NB4 (cell line): ENCODE data around the gene ZNF366.

Experiments
- DNase-seq: peaks from one replicate; pipeline ENCODE4 v3.0.0; 2010; ENCODE audit warnings: low read depth
- H3K4me3 ChIP-seq: one replicate; pipeline ENCODE4 v1.5.1; 2011; ENCODE audit warnings: mild to moderate bottlenecking, low read depth, low read length, moderate library complexity
- MYC ChIP-seq: IDR thresholded peaks from 2 replicates; pipeline ENCODE4 v1.6.1; 2011; ENCODE audit warnings: low read depth, low read length
- POLR2A ChIP-seq: IDR thresholded peaks from 2 replicates; pipeline ENCODE4 v1.6.1; 2011; ENCODE audit warnings: mild to moderate bottlenecking; ENCODE audit not compliant: insufficient read length; ENCODE audit errors: extremely low read depth
- TF ChIP-seq, protein P1 (sequence below): IDR thresholded peaks from 2 replicates; pipeline ENCODE4 v1.6.1; 2011; ENCODE audit warnings: low read depth, low read length
- TF ChIP-seq, protein P2 (sequence below): IDR thresholded peaks from one replicate; pipeline ENCODE4 v1.5.1; 2012; ENCODE audit warnings: low read depth, low read length

ZNF366 gene

DNA sequence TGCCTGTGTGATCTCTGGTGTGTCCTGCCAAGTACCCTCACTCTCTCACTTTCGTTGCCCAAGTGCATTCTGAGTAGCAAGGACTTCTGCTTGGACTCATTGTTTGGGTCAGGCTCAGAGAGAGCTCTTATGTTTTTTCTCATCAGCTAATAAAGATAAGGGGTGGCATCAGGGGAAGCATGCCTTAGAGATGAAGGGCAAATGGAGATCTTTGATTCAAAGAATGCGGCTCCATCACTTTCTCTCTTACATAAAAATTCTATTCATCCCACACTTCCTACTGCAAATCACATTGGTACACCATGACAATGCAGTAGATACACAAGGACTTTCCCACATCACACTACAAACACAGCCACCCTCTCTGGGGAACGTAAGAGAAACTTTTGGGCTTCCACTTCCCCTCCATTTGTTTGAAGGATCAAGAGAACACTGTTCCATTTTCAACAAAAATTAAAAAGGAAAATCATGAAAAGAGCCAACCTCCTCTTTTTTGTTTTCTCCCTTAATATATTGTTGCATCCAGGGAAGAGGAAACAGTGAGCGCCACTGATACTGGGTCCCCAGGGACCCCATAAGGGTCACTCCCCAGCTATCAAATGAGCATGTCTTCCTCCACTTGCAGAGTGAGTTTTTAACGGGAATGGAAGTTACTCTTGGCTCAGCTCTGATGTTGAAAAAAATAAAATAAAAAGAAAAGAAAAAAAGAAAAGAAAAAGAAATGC lies 73.0 kb downstream of the ZNF366 start:
- H3K4me3 ChIP-seq, result no peak overlapping the region
- peak; percentile 58 for DNase-seq
- TF ChIP-seq, protein P1, sequence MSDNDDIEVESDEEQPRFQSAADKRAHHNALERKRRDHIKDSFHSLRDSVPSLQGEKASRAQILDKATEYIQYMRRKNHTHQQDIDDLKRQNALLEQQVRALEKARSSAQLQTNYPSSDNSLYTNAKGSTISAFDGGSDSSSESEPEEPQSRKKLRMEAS, result no peak
- TF ChIP-seq POLR2A (no peak), MYC (no peak)
- TF ChIP-seq, protein P2, sequence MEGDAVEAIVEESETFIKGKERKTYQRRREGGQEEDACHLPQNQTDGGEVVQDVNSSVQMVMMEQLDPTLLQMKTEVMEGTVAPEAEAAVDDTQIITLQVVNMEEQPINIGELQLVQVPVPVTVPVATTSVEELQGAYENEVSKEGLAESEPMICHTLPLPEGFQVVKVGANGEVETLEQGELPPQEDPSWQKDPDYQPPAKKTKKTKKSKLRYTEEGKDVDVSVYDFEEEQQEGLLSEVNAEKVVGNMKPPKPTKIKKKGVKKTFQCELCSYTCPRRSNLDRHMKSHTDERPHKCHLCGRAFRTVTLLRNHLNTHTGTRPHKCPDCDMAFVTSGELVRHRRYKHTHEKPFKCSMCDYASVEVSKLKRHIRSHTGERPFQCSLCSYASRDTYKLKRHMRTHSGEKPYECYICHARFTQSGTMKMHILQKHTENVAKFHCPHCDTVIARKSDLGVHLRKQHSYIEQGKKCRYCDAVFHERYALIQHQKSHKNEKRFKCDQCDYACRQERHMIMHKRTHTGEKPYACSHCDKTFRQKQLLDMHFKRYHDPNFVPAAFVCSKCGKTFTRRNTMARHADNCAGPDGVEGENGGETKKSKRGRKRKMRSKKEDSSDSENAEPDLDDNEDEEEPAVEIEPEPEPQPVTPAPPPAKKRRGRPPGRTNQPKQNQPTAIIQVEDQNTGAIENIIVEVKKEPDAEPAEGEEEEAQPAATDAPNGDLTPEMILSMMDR, result no peak

GRCh38 chr5:72433522-72433921 lies 73.7 kb downstream of the ZNF366 start:
- no peak overlapping the region for H3K4me3 ChIP-seq
- no peak for DNase-seq
- TF ChIP-seq, protein P1, result no peak
- TF ChIP-seq POLR2A (no peak), MYC (no peak)
- TF ChIP-seq, protein P2, result no peak

GRCh38 chr5:72428669-72429068 lies 78.5 kb downstream of the ZNF366 start:
- DNase-seq, result no peak
- TF ChIP-seq, protein P1, result no peak
- TF ChIP-seq MYC, result no peak
- TF ChIP-seq, protein P2, result no peak
- H3K4me3 ChIP-seq, result no peak overlapping the region

DNA sequence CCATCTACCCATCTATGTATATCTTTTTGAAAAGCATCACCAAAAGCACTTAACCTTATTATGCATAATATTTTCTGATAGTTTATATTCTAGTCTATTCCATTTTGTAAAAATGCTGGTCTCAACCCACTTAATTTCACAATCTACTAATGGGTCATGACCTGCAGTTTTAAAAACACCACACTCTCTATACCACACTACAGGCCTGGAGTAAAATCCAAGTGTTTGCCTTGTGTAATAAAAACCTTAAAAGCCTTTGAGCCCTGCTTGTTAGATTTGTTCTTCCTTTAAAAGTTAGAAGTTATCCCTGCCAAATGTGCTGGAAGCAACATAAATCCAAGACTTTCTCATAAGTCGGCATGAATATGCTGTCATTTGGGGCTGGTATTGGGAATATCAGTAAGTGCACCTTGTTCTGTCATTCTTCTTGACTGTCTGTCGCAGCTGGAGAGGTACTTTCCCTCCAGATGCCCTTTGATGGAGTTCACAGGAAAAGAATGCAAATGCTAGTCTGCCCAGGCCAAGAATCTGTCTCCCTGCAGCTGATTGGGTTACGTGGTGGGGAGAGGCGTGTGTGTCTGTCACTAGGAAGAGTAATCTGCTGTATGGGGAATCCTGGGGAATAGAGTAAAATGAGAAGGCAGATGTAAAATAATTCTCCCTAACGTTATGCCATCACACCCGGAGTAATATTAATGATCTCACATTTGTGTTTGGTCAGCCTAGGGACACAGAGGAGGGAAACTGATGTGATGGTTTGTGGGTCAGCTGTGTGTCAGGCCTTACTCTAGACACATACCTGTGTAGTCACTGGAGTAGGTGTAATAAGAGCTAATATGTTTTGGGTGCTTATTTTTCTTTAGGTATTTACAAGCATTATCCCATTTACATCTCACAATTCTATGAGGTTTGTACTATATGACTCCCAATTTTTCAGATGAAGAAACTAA lies 79.4 kb downstream of the ZNF366 start:
- no peak overlapping the region for H3K4me3 ChIP-seq
- no peak for DNase-seq
- TF ChIP-seq MYC (no peak), POLR2A (no peak)
- TF ChIP-seq, protein P2, result no peak
- TF ChIP-seq, protein P1, result no peak

GRCh38 chr5:72427016-72427415 lies 80.2 kb downstream of the ZNF366 start:
- no peak for TF ChIP-seq POLR2A
- TF ChIP-seq MYC, result no peak
- TF ChIP-seq, protein P2, result no peak
- TF ChIP-seq, protein P1, result no peak
- no peak for DNase-seq
- H3K4me3 ChIP-seq, result no peak overlapping the region
